ENCODE data around the gene PTBP2.

- TF ChIP-seq, protein P1, sequence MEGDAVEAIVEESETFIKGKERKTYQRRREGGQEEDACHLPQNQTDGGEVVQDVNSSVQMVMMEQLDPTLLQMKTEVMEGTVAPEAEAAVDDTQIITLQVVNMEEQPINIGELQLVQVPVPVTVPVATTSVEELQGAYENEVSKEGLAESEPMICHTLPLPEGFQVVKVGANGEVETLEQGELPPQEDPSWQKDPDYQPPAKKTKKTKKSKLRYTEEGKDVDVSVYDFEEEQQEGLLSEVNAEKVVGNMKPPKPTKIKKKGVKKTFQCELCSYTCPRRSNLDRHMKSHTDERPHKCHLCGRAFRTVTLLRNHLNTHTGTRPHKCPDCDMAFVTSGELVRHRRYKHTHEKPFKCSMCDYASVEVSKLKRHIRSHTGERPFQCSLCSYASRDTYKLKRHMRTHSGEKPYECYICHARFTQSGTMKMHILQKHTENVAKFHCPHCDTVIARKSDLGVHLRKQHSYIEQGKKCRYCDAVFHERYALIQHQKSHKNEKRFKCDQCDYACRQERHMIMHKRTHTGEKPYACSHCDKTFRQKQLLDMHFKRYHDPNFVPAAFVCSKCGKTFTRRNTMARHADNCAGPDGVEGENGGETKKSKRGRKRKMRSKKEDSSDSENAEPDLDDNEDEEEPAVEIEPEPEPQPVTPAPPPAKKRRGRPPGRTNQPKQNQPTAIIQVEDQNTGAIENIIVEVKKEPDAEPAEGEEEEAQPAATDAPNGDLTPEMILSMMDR (IDR thresholded peaks at IDR 0.05): no peak
- no peak for TF ChIP-seq POLR2A (IDR thresholded peaks at IDR 0.05)
Observed at GRCh38 chr1:96863449-96863848, 141.9 kb downstream of the PTBP2 start.

All from lower leg skin (tissue), 3 donors.